Esophagus squamous epithelium (tissue), 4 donors: ENCODE measurements around the gene VAPA.

Experiments
- POLR2A ChIP-seq, 4 donors: fragments of 450-650 bp; IDR thresholded peaks; one replicate each; pipeline ENCODE4 v1.6.1; 2017; ENCODE audit warnings: antibody characterized with exemption in 4 of 4, mild to moderate bottlenecking in 4 of 4, moderate library complexity in 3 of 4
- TF ChIP-seq, protein P1 (sequence below), 6 experiments: fragments of 450-650 bp in 4 of 6; fragments of 200-600 bp in 2 of 6; sonication (generic) in 2 of 6; IDR thresholded peaks; one replicate each; pipeline ENCODE4 v1.5.1; 2016 to 2019; ENCODE audit warnings: antibody characterized with exemption in 6 of 6, mild to moderate bottlenecking in 4 of 6, moderate library complexity in 4 of 6

DNA sequence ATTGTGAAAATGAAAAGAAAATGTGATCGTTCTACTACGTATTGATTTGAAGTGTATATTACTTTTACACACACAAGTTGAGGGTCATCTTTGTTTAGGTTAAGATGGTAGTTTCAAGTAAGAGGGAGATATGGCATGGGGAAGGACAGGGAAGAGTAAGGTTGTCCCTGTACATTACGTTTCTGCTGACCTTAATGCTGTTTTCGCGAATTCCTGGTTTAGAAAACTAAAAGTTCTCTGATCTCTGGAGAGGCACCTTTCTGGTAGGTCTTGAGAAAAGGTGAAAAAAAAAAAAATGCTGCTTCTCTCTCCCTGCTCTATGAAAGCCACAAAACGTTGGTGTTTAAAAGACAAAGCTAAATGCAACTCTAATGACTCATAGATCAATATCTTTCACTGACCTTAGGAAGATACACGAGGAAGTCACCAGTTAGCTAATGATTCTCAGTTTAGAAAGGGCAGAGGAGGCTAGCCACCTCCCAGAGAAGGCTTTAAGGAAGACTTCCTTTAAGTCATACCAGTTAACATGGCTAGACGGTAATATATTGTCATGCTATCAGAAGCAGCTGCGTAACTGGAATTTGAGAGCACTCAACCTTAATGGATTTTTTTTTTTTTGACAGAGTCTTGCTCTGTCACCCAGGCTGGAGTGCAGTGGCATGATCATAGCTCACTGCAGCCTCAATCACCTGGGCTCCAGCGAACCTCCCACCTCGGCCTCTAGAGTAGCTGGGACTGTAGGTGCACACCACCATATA lies 14.8 kb upstream of the VAPA start:
- TF ChIP-seq, protein P1, sequence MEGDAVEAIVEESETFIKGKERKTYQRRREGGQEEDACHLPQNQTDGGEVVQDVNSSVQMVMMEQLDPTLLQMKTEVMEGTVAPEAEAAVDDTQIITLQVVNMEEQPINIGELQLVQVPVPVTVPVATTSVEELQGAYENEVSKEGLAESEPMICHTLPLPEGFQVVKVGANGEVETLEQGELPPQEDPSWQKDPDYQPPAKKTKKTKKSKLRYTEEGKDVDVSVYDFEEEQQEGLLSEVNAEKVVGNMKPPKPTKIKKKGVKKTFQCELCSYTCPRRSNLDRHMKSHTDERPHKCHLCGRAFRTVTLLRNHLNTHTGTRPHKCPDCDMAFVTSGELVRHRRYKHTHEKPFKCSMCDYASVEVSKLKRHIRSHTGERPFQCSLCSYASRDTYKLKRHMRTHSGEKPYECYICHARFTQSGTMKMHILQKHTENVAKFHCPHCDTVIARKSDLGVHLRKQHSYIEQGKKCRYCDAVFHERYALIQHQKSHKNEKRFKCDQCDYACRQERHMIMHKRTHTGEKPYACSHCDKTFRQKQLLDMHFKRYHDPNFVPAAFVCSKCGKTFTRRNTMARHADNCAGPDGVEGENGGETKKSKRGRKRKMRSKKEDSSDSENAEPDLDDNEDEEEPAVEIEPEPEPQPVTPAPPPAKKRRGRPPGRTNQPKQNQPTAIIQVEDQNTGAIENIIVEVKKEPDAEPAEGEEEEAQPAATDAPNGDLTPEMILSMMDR (IDR thresholded peaks at IDR 0.05): no peak
- no peak for TF ChIP-seq POLR2A (IDR thresholded peaks at IDR 0.05)
